ENCODE results near the gene KCTD16. TPM values are rescaled to one million over a fixed set of nuclear protein-coding genes. Genes with fewer than 3 reads are reported as not detected.

Gene KCTD16
- total RNA-seq, 1 donor from 2014 or later: 5.6 TPM

- Histone ChIP-seq H4K20me1 (ENCODE audit: insufficient read depth, low read length) (no peaks in the 10 kb centered on the region), H3K4me3 (ENCODE audit: insufficient read depth, low read depth, low read length) (no peak overlapping the region), H2AFZ (ENCODE audit: low read depth, low read length) (no peak overlapping the region), H3K4me1 (ENCODE audit: insufficient read depth, low read length) (no peaks in the 10 kb centered on the region), H3K36me3 (ENCODE audit: insufficient read depth, low read length) (no peaks in the 10 kb centered on the region), H3K9ac (ENCODE audit: low read length) (no peak overlapping the region), H3K4me2 (ENCODE audit: low read length) (no peak overlapping the region), H3K9me3 (ENCODE audit: insufficient read depth, low read depth, low read length) (no peaks in the 10 kb centered on the region), H3K27ac (ENCODE audit: low read depth, low read length) (no peak overlapping the region), H3K79me2 (ENCODE audit: insufficient read depth, low read length) (no peaks in the 10 kb centered on the region), H3K27me3 (ENCODE audit: insufficient read depth, low read length) (no peaks in the 10 kb centered on the region)
- Mint-ChIP-seq H3K27ac (ENCODE audit: unreplicated experiment) (no peak overlapping the region), H3K27me3 (ENCODE audit: low read depth, unreplicated experiment) (no peaks in the 10 kb centered on the region), H3K36me3 (ENCODE audit: low read depth, unreplicated experiment) (peaks cover 4% of the 10 kb centered on the region), H3K4me3 (ENCODE audit: unreplicated experiment) (no peak overlapping the region), H3K9me3 (ENCODE audit: unreplicated experiment) (no peaks in the 10 kb centered on the region), H3K4me1 (ENCODE audit: low read depth, unreplicated experiment) (peaks cover 4% of the 10 kb centered on the region)
- TF ChIP-seq EZH2 (IDR thresholded peaks at IDR 0.05; ENCODE audit: insufficient read depth, low read length): no peak
- TF ChIP-seq CTCF (IDR thresholded peaks at IDR 0.05; ENCODE audit: insufficient read depth, low read depth, low read length): no peak
- FAIRE-seq: no peak
- no peak for DNase-seq (ENCODE audit: low read depth)
Observed at GRCh38 chr5:144273232-144274027, 102.8 kb downstream of the KCTD16 start.

GRCh38 chr5:144275329-144275728, 104.7 kb downstream of the KCTD16 start:
- no peaks in the 10 kb centered on the region for H3K27me3 Mint-ChIP-seq (ENCODE audit: low read depth, unreplicated experiment)
- no peak overlapping the region for H3K27ac Mint-ChIP-seq (ENCODE audit: unreplicated experiment)
- no peaks in the 10 kb centered on the region for H3K9me3 ChIP-seq (ENCODE audit: insufficient read depth, low read depth, low read length)
- no peak overlapping the region for H3K27ac ChIP-seq (ENCODE audit: low read depth, low read length)
- H3K4me1 Mint-ChIP-seq (ENCODE audit: low read depth, unreplicated experiment): peaks cover 4% of the 10 kb centered on the region
- H3K27me3 ChIP-seq (ENCODE audit: insufficient read depth, low read length): no peaks in the 10 kb centered on the region
- no peaks in the 10 kb centered on the region for H4K20me1 ChIP-seq (ENCODE audit: insufficient read depth, low read length)
- no peak for DNase-seq (ENCODE audit: low read depth)
- no peaks in the 10 kb centered on the region for H3K79me2 ChIP-seq (ENCODE audit: insufficient read depth, low read length)
- H3K9ac ChIP-seq (ENCODE audit: low read length): no peak overlapping the region
- H3K4me1 ChIP-seq (ENCODE audit: insufficient read depth, low read length): no peaks in the 10 kb centered on the region
- H3K9me3 Mint-ChIP-seq (ENCODE audit: unreplicated experiment): no peaks in the 10 kb centered on the region
- TF ChIP-seq EZH2 (IDR thresholded peaks at IDR 0.05; ENCODE audit: insufficient read depth, low read length): no peak
- no peak for TF ChIP-seq CTCF (IDR thresholded peaks at IDR 0.05; ENCODE audit: insufficient read depth, low read depth, low read length)
- no peak overlapping the region for H3K4me3 Mint-ChIP-seq (ENCODE audit: unreplicated experiment)
- H3K4me3 ChIP-seq (ENCODE audit: insufficient read depth, low read depth, low read length): no peak overlapping the region
- no peak for FAIRE-seq
- H3K36me3 ChIP-seq (ENCODE audit: insufficient read depth, low read length): no peaks in the 10 kb centered on the region
- peaks cover 4% of the 10 kb centered on the region for H3K36me3 Mint-ChIP-seq (ENCODE audit: low read depth, unreplicated experiment)
- no peak overlapping the region for H2AFZ ChIP-seq (ENCODE audit: low read depth, low read length)
- H3K4me2 ChIP-seq (ENCODE audit: low read length): no peak overlapping the region
